Measurements from ENCODE around the gene DNAH2. TPM values are rescaled to one million over a fixed set of nuclear protein-coding genes. Genes with fewer than 3 reads are reported as not detected.

The DNAH2 gene
- total and polyA plus RNA-seq, 2 donors (not counting 3 experiments of a cell fraction or from before 2014, with no cell fraction given) = 0.10 to 0.11 TPM

DNA sequence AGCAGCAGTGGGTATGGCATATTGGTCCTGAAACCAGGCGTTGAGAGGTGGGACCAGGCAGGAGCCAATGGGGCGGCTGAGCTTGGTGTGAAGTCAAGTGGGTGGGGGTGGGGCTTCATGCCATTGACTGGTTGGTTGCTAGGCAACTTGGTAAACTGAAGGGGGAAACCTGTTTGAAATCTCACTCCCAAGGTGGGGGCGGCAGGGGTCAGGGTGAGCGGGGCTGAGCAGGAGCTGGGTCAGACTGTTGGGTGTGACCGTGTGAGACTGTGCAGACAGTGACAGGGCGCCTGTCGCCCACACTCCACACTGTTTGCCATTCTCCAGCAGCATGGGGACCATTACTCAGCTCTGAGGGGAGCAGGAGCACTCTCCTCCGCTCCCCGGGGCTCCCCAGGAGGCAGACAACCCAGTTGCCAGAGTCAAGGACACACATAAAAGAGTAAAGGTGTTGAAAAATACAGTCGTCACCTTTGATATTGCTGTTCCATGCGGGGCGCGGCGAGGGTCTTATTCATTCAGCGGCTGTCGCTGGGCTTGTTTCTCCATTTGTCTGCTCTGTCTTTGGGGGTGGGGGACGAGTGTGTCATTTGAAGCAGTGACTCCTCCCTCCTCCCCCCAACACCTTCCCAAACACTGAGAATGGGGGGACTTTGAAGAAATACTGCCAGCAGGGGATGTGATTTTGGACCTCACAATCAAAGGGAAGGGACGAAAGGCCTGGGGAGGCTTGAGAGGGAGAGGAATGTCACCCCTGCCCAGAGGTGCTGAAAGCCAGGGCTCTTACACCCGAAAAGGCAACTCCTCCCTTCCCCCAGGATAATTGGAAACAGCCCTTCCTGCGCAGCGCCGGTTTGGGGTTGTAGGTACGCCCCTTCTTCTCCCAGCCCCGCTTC is 13.7 kb upstream of the DNAH2 start:
- peak; percentile 22 for DNase-seq (ENCODE audit: low read depth, low spot score)
- Histone ChIP-seq H3K4me2 (ENCODE audit: insufficient read depth, low read length) (no peak overlapping the region), H3K9me3 (replicated peaks; ENCODE audit: control insufficient read depth, insufficient read depth, low read length) (no peaks in the 10 kb centered on the region), H3K79me2 (ENCODE audit: control insufficient read depth, insufficient read depth, low read length) (no peaks in the 10 kb centered on the region), H3K4me1 (ENCODE audit: control insufficient read depth, extremely low read depth, insufficient read depth, low read length) (peaks cover 3% of the 10 kb centered on the region), H2AFZ (ENCODE audit: low read depth, low read length) (no peak overlapping the region), H3K27me3 (ENCODE audit: control insufficient read depth in 2 of 2, insufficient read depth in 2 of 2, low read length in 2 of 2) (peaks cover 33 to 35% of the 10 kb centered on the region in 2 experiments), H3K9me1 (replicated peaks; ENCODE audit: control insufficient read depth, extremely low read depth, insufficient read depth, low read length) (no peaks in the 10 kb centered on the region), H3K4me3 (replicated peaks in 1 of 3; ENCODE audit: insufficient read depth in 1 of 3, low read depth in 1 of 3, low read length in 3 of 3) (no peak overlapping the region), H3K9ac (replicated peaks; ENCODE audit: extremely low read depth, insufficient read depth, low read length) (no peak overlapping the region), H3K36me3 (ENCODE audit: control insufficient read depth in 2 of 2, extremely low read depth in 1 of 2, insufficient read depth in 2 of 2, low read length in 2 of 2) (peaks cover 0 to 8% of the 10 kb centered on the region in 2 experiments), H4K20me1 (replicated peaks; ENCODE audit: control insufficient read depth, extremely low read depth, insufficient read depth, low read length) (no peaks in the 10 kb centered on the region), H3K27ac (ENCODE audit: insufficient read depth, low read depth, low read length) (no peak overlapping the region)
- ChIA-PET CTCF (interaction anchor here (0.6 to 5.1 kb wide), 3 partner anchors 12 to 658 kb away, joined by 3 to 45 read pairs (median 3); partner anchors contain the start of gene DNAH2), POLR2A (interaction anchor here (0.7 kb wide), 1 partner anchor 38 kb away, joined by 4 read pairs; no protein-coding TSS in a partner anchor)
- dilution Hi-C loops (cut with MboI; ENCODE audit: extremely low pct_ligation_motif_present, low sequenced_read_pairs) = no loop called here
- intact Hi-C loops (cut with micrococcal nuclease) = no loop called here
- no TSS peak for BruUV-seq (replicated peaks)
- TF ChIP-seq, protein P1, sequence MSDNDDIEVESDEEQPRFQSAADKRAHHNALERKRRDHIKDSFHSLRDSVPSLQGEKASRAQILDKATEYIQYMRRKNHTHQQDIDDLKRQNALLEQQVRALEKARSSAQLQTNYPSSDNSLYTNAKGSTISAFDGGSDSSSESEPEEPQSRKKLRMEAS (IDR thresholded peaks at IDR 0.05; ENCODE audit: insufficient read depth, insufficient read length) = no peak
- peak; percentile 24 for TF ChIP-seq POLR2AphosphoS5 (IDR thresholded peaks at IDR 0.05; ENCODE audit: insufficient read depth, low read depth, low read length)
- no peak for TF ChIP-seq EZH2 (IDR thresholded peaks at IDR 0.05; ENCODE audit: borderline replicate concordance, low read depth, low read length, severe bottlenecking)
- no peak for TF ChIP-seq POLR2A (IDR thresholded peaks at IDR 0.05; ENCODE audit: low read depth, low read length)
- TF ChIP-seq MYC (IDR thresholded peaks at IDR 0.05; ENCODE audit: low read depth, low read length) = no peak
- TF ChIP-seq GATA2 (IDR thresholded peaks at IDR 0.05; ENCODE audit: insufficient read depth, insufficient read length, low read depth, low read length) = no peak
- TF ChIP-seq, protein P2, sequence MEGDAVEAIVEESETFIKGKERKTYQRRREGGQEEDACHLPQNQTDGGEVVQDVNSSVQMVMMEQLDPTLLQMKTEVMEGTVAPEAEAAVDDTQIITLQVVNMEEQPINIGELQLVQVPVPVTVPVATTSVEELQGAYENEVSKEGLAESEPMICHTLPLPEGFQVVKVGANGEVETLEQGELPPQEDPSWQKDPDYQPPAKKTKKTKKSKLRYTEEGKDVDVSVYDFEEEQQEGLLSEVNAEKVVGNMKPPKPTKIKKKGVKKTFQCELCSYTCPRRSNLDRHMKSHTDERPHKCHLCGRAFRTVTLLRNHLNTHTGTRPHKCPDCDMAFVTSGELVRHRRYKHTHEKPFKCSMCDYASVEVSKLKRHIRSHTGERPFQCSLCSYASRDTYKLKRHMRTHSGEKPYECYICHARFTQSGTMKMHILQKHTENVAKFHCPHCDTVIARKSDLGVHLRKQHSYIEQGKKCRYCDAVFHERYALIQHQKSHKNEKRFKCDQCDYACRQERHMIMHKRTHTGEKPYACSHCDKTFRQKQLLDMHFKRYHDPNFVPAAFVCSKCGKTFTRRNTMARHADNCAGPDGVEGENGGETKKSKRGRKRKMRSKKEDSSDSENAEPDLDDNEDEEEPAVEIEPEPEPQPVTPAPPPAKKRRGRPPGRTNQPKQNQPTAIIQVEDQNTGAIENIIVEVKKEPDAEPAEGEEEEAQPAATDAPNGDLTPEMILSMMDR (IDR thresholded peaks at IDR 0.05; ENCODE audit: extremely low read depth in 1 of 2, insufficient read depth in 1 of 2, low read depth in 1 of 2, low read length in 2 of 2) = no peak
- TF ChIP-seq FOS (IDR thresholded peaks at IDR 0.05; ENCODE audit: borderline replicate concordance, insufficient read depth, low read length) = no peak
- TF ChIP-seq JUN (IDR thresholded peaks at IDR 0.05; ENCODE audit: borderline replicate concordance, insufficient read depth, insufficient read length, low read depth) = no peak
- no peak for FAIRE-seq
